ENCODE measurements around the gene PLEKHA7. TPM values are rescaled to one million over a fixed set of nuclear protein-coding genes. Genes with fewer than 3 reads are reported as not detected.

PLEKHA7 gene
- total and polyA plus RNA-seq, 2 of the 4 experiments (the other 2 are of a cell fraction): 0.12 TPM; not detected in 1

GRCh38 chr11:17020831-17021230 lies 6.6 kb upstream of the PLEKHA7 start:
- in situ Hi-C loops (cut with MboI; ENCODE audit: low sequenced_read_pairs) (no loop called here), dilution Hi-C loops (cut with HindIII; ENCODE audit: low sequenced_read_pairs, unreplicated experiment) (no loop called here), intact Hi-C loops (cut with micrococcal nuclease) (no loop called here)
- peaks cover 3% of the 10 kb centered on the region for H3K27me3 ChIP-seq (ENCODE audit: control insufficient read depth, insufficient read depth, low read length)
- H2BK15ac ChIP-seq (ENCODE audit: low read depth, low read length): no peak overlapping the region
- H2BK120ac ChIP-seq (ENCODE audit: low read depth, low read length): no peak overlapping the region
- CTCF ChIA-PET: no interaction called here
- H2BK5ac ChIP-seq (ENCODE audit: low read depth, low read length, poor library complexity, severe bottlenecking): no peak overlapping the region
- H3K9me3 ChIP-seq (ENCODE audit: control insufficient read depth, insufficient read depth, low read length): no peaks in the 10 kb centered on the region
- no peaks in the 10 kb centered on the region for H3K79me1 ChIP-seq (ENCODE audit: low read depth in 1 of 2, low read length in 2 of 2)
- WGBS, 2 experiments (ENCODE audit: extremely low coverage in 2 of 2, insufficient read length in 1 of 2): no CpG with 5 or more reads among the region's 1 CpG
- ATAC-seq (ENCODE audit: low read depth) (no peak), DNase-seq (no peak)
- H3K23ac ChIP-seq (ENCODE audit: low read depth, low read length): no peak overlapping the region
- no peak overlapping the region for H2AFZ ChIP-seq (replicated peaks; ENCODE audit: low read length, poor library complexity)
- H3K27ac ChIP-seq (ENCODE audit: insufficient read depth, low read length): no peak overlapping the region
- H3K14ac ChIP-seq (replicated peaks; ENCODE audit: low read depth, low read length): no peak overlapping the region
- H2AK5ac ChIP-seq (ENCODE audit: low read depth, low read length): no peak overlapping the region
- H3K9me1 ChIP-seq (ENCODE audit: insufficient read depth, low read length): no peaks in the 10 kb centered on the region
- no peaks in the 10 kb centered on the region for H4K20me1 ChIP-seq (ENCODE audit: insufficient read depth, low read length)
- H4K8ac ChIP-seq (ENCODE audit: low read depth in 2 of 2, low read length in 2 of 2): no peak overlapping the region
- H3K4me1 ChIP-seq (ENCODE audit: control insufficient read depth, insufficient read depth, low read length): no peaks in the 10 kb centered on the region
- H3K4me2 ChIP-seq (ENCODE audit: low read depth, low read length): no peak overlapping the region
- POLR2A ChIA-PET (ENCODE audit: unreplicated experiment): no interaction called here
- no peak overlapping the region for H4K5ac ChIP-seq (ENCODE audit: low read depth, low read length)
- no peak overlapping the region for H2BK20ac ChIP-seq (ENCODE audit: low read depth, low read length)
- no TSS peak for BruUV-seq (replicated peaks)
- H4K91ac ChIP-seq (ENCODE audit: insufficient read depth, low read depth, low read length): no peak overlapping the region
- no peak overlapping the region for H3K56ac ChIP-seq (ENCODE audit: extremely low read depth, insufficient read depth, low read length)
- no peak overlapping the region for H3K4ac ChIP-seq (ENCODE audit: low read depth, low read length)
- H3K36me3 ChIP-seq (ENCODE audit: control insufficient read depth, insufficient read depth, low read length): no peaks in the 10 kb centered on the region
- no peak overlapping the region for H3K18ac ChIP-seq (ENCODE audit: low read depth, low read length)
- H3K9ac ChIP-seq (ENCODE audit: low read depth, low read length): no peak overlapping the region
- no peak overlapping the region for H3K4me3 ChIP-seq (ENCODE audit: insufficient read depth, low read depth, low read length)
- H2AK9ac ChIP-seq (replicated peaks; ENCODE audit: low read depth, low read length, poor library complexity): no peak overlapping the region
- TF ChIP-seq RFX5 (IDR thresholded peaks at IDR 0.05; ENCODE audit: low read depth, low read length): no peak
- no peak for TF ChIP-seq FOS (IDR thresholded peaks at IDR 0.05; ENCODE audit: low read depth, low read length)
- TF ChIP-seq SMC3 (IDR thresholded peaks at IDR 0.05; ENCODE audit: low read depth, low read length): no peak
- no peak for TF ChIP-seq NFE2L2 (IDR thresholded peaks at IDR 0.05; ENCODE audit: low read depth, low read length)
- TF ChIP-seq MAZ (IDR thresholded peaks at IDR 0.05; ENCODE audit: borderline replicate concordance, low read depth, low read length): no peak
- TF ChIP-seq ELK1 (IDR thresholded peaks at IDR 0.05; ENCODE audit: borderline replicate concordance, low read depth, low read length): no peak
- TF ChIP-seq USF2 (IDR thresholded peaks at IDR 0.05; ENCODE audit: low read depth, low read length): no peak
- no peak for TF ChIP-seq MXI1 (IDR thresholded peaks at IDR 0.05; ENCODE audit: borderline replicate concordance, low read depth, low read length)
- no peak for TF ChIP-seq CTCF (conservative IDR thresholded peaks at IDR 0.05; ENCODE audit: low read depth, low read length)
- TF ChIP-seq POLR2A (IDR thresholded peaks at IDR 0.05; ENCODE audit: low read depth, low read length): no peak
- no peak for TF ChIP-seq RAD21 (IDR thresholded peaks at IDR 0.05; ENCODE audit: low read length)
- TF ChIP-seq BHLHE40 (IDR thresholded peaks at IDR 0.05; ENCODE audit: low read depth, low read length): no peak
- TF ChIP-seq CEBPB (IDR thresholded peaks at IDR 0.05; ENCODE audit: low read depth, low read length): no peak
- no peak for TF ChIP-seq RCOR1 (IDR thresholded peaks at IDR 0.05; ENCODE audit: insufficient replicate concordance, low read length)
- TF ChIP-seq MAFK (IDR thresholded peaks at IDR 0.05; ENCODE audit: low read depth, low read length): no peak
- TF ChIP-seq CHD1 (IDR thresholded peaks at IDR 0.05; ENCODE audit: low read depth, low read length): no peak
